Stomach (tissue), 4 donors: Measurements from ENCODE around the gene CPN2.

Source experiments
- CTCF ChIP-seq, 7 experiments: fragments of 450-650 bp in 4 of 7; fragments of 200-600 bp in 3 of 7; sonication (generic) in 3 of 7; IDR thresholded peaks; one replicate each; pipeline ENCODE4 v1.5.1; 2016 to 2019; ENCODE audit warnings: antibody characterized with exemption in 7 of 7, control low read depth in 2 of 7, mild to moderate bottlenecking in 1 of 7
- POLR2A ChIP-seq, 4 donors: fragments of 450-650 bp; IDR thresholded peaks; one replicate each; pipeline ENCODE4 v1.6.1; 2016; ENCODE audit warnings: antibody characterized with exemption in 4 of 4, control low read depth in 2 of 4, mild to moderate bottlenecking in 1 of 4, moderate library complexity in 1 of 4
- POLR2AphosphoS5 ChIP-seq, 3 donors: sonication (generic); formaldehyde crosslinking; IDR thresholded peaks; one replicate each; pipeline ENCODE4 v1.6.1; 2016; ENCODE audit warnings: antibody characterized with exemption in 3 of 3

GRCh38 chr3:194315965-194316361 is 35.2 kb downstream of the CPN2 start:
- TF ChIP-seq POLR2AphosphoS5 (IDR thresholded peaks at IDR 0.05): no peak
- TF ChIP-seq CTCF (IDR thresholded peaks at IDR 0.05): no peak
- no peak for TF ChIP-seq POLR2A (IDR thresholded peaks at IDR 0.05)
